HepG2 (cell line): Measurements from ENCODE around the gene CYP26B1. TPM values are rescaled to one million over a fixed set of nuclear protein-coding genes. Genes with fewer than 3 reads are reported as not detected.

Experiments used
- ATAC-seq: fragments of 200-7000 bp; cut with Tn5 transposase; 3 replicates; pipeline ENCODE4 v1.9.1; 2020; ENCODE audit warnings: mild to moderate bottlenecking, moderate library complexity
- BruUV-seq: library from RNA; stranded (reverse); fragments of 400-500 nt; replicated peaks from 2 replicates; lab custom pipeline; 2021; lab: Mats Ljungman, UMichigan
- CTCF ChIA-PET: fragments of 300-600 bp; formaldehyde crosslinking; extraction: SDS; loops from one replicate; lab custom pipeline; 2021; ENCODE audit warnings: low total read pairs, inconsistent platforms, low intra/inter-chr PET ratio; lab: Yijun Ruan, JAX
- POLR2A ChIA-PET: fragments of 350-600 bp; sonication (Branson Sonifier 250); formaldehyde crosslinking; loops from one replicate; lab custom pipeline; 2020; ENCODE audit warnings: antibody characterized with exemption, inconsistent platforms; lab: Yijun Ruan, JAX
- DNase-seq: peaks from one replicate; pipeline ENCODE4 v3.0.0-alpha.2; 2015; ENCODE audit warnings: low spot score
- FAIRE-seq: peaks from 3 replicates; lab custom pipeline; 2011; peaks lifted over from hg19 to GRCh38; lab: Jason Lieb, UNC
- H2AFZ ChIP-seq: one replicate; pipeline ENCODE4 v1.6.1; 2011; ENCODE audit warnings: low read length, inconsistent platforms
- H3K27ac ChIP-seq: fragments of 300-600 bp; 3 replicates; pipeline ENCODE4 v1.8.0; 2011; ENCODE audit warnings: mixed run types, mild to moderate bottlenecking, mixed read lengths, low read length, inconsistent platforms; ENCODE audit not compliant: insufficient read depth; ENCODE audit errors: extremely low read length
- H3K27me3 ChIP-seq, 2 experiments: fragments of 200-600 bp in 1 of 2; 2 replicates in 1 of 2; 3 replicates in 1 of 2; pipeline versions ENCODE4 v1.6.0 to v1.8.0; 2011; ENCODE audit warnings: low read length in 2 of 2, mild to moderate bottlenecking in 2 of 2, moderate library complexity in 2 of 2, inconsistent platforms in 1 of 2; ENCODE audit not compliant: insufficient read depth in 2 of 2, control insufficient read depth in 1 of 2
- H3K36me3 ChIP-seq, 2 experiments: fragments of 200-600 bp in 1 of 2; replicated peaks in 1 of 2; 2 replicates in 1 of 2; 3 replicates in 1 of 2; pipeline versions ENCODE4 v1.5.1 to v1.8.0; 2011; ENCODE audit warnings: low read length in 2 of 2, inconsistent platforms in 1 of 2; ENCODE audit not compliant: insufficient read depth in 2 of 2, control insufficient read depth in 1 of 2
- H3K4me1 ChIP-seq: 2 replicates; pipeline ENCODE4 v1.5.1; 2012; ENCODE audit warnings: low read length, inconsistent platforms; ENCODE audit not compliant: insufficient read depth
- H3K4me2 ChIP-seq: 2 replicates; pipeline ENCODE4 v1.6.0; 2011; ENCODE audit warnings: low read depth, low read length, inconsistent platforms
- H3K4me3 ChIP-seq, 3 experiments: fragments of 200-600 bp in 1 of 3; sonication (generic), shearing (Covaris generic) in 1 of 3; replicated peaks in 1 of 3; 2 replicates each; pipeline ENCODE4 v1.5.1; 2011 to 2016; ENCODE audit warnings: low read length in 3 of 3, inconsistent platforms in 2 of 3, low read depth in 2 of 3, mild to moderate bottlenecking in 2 of 3, control low read depth in 1 of 3, mixed read lengths in 1 of 3; ENCODE audit not compliant: insufficient read depth in 1 of 3
- H3K79me2 ChIP-seq: one replicate; pipeline ENCODE4 v1.6.1; 2011; ENCODE audit warnings: low read length, inconsistent platforms; ENCODE audit not compliant: insufficient read depth
- H3K9ac ChIP-seq: 2 replicates; pipeline ENCODE4 v1.6.0; 2011; ENCODE audit warnings: mild to moderate bottlenecking, low read depth, low read length, inconsistent platforms; ENCODE audit not compliant: insufficient read depth
- H3K9me3 ChIP-seq: 2 replicates; pipeline ENCODE4 v1.5.1; 2012; ENCODE audit warnings: mild to moderate bottlenecking, low read length
- H4K20me1 ChIP-seq: 2 replicates; pipeline ENCODE4 v1.6.0; 2011; ENCODE audit warnings: inconsistent platforms, mild to moderate bottlenecking, low read length, moderate library complexity; ENCODE audit not compliant: insufficient read depth
- EZH2 ChIP-seq: conservative IDR thresholded peaks from 2 replicates; pipeline ENCODE4 v1.6.1; 2012; ENCODE audit warnings: mild to moderate bottlenecking, low read depth, low read length, moderate library complexity
- FUBP1 ChIP-seq: sonication (generic); formaldehyde crosslinking; IDR thresholded peaks from 2 replicates; pipeline ENCODE4 v1.5.1; 2020; ENCODE audit warnings: missing genetic modification reagents, mild to moderate bottlenecking, borderline replicate concordance
- GPBP1L1 ChIP-seq: sonication (generic); formaldehyde crosslinking; IDR thresholded peaks from 2 replicates; pipeline ENCODE4 v1.5.0; 2020; ENCODE audit warnings: mild to moderate bottlenecking, missing genetic modification reagents
- GTF3A ChIP-seq: sonication (generic); formaldehyde crosslinking; conservative IDR thresholded peaks from 2 replicates; pipeline ENCODE4 v1.4.0; 2020; ENCODE audit warnings: mild to moderate bottlenecking, missing genetic modification reagents
- HOMEZ ChIP-seq: IDR thresholded peaks from 2 replicates; pipeline ENCODE4 v1.6.1; 2016; ENCODE audit warnings: low read depth
- MZF1 ChIP-seq: sonication (generic); formaldehyde crosslinking; IDR thresholded peaks from 2 replicates; pipeline ENCODE4 v1.8.1; 2023; ENCODE audit warnings: mild to moderate bottlenecking, missing genetic modification reagents, borderline replicate concordance
- POGZ ChIP-seq: sonication (generic); formaldehyde crosslinking; IDR thresholded peaks from 2 replicates; pipeline ENCODE4 v1.4.0; 2020; ENCODE audit warnings: mild to moderate bottlenecking, missing genetic modification reagents
- SNAPC2 ChIP-seq: sonication (generic); formaldehyde crosslinking; IDR thresholded peaks from 2 replicates; pipeline ENCODE4 v1.8.1; 2022; ENCODE audit warnings: mild to moderate bottlenecking, missing genetic modification reagents
- TOE1 ChIP-seq: sonication (generic); formaldehyde crosslinking; IDR thresholded peaks from 2 replicates; pipeline ENCODE4 v1.4.0; 2020; ENCODE audit warnings: mild to moderate bottlenecking, missing genetic modification reagents
- WIZ ChIP-seq: sonication (generic); formaldehyde crosslinking; IDR thresholded peaks from 2 replicates; pipeline ENCODE4 v1.5.1; 2020; ENCODE audit warnings: mild to moderate bottlenecking, missing genetic modification reagents
- ZFP41 ChIP-seq: sonication (generic); formaldehyde crosslinking; IDR thresholded peaks from 2 replicates; pipeline ENCODE4 v1.4.0; 2020; ENCODE audit warnings: mild to moderate bottlenecking, missing genetic modification reagents, borderline replicate concordance
- ZNF549 ChIP-seq: sonication (generic); formaldehyde crosslinking; IDR thresholded peaks from 2 replicates; pipeline ENCODE4 v1.5.0; 2020; ENCODE audit warnings: missing genetic modification reagents
- ZNF879 ChIP-seq: sonication (generic); formaldehyde crosslinking; IDR thresholded peaks from 2 replicates; pipeline ENCODE4 v1.8.1; 2023; ENCODE audit warnings: missing genetic modification reagents
- whole genome bisulfite sequencing: methylation state at CpG from one replicate; pipeline ENCODE4 v1.1.6; 2017; ENCODE audit warnings: low lambda C conversion rate; 5-methylcytosine and 5-hydroxymethylcytosine counted together
- in situ Hi-C: cut with HindIII; loops from 2 replicates; pipeline ENCODE4 v1.10.0; 2017; ENCODE audit warnings: low pct_unique_long_range_greater_than_20kb; ENCODE audit not compliant: extremely low pct_ligation_motif_present
- intact Hi-C: fragments of 100-400 bp; cut with micrococcal nuclease; formaldehyde crosslinking; loops from one replicate; pipeline ENCODE4 v1.10.0; 2022; ENCODE audit not compliant: unreplicated experiment
- polyA plus RNA-seq, 8 experiments: library from polyadenylated mRNA; depleted of rRNA in 3 of 8; stranded (reverse) in 7 of 8; unstranded in 1 of 8; fragments of >200 nt; fragmentation: Illumina TruSeq in 4 of 8; extraction: Trizol in 4 of 8; gene quantifications; 2 replicates each; pipeline versions ENCODE4 v1.2.1 to v1.2.3, GENCODE V29; 2011 to 2016; ENCODE audit warnings: low read depth in 4 of 8, missing spikeins in 1 of 8, mixed read lengths in 1 of 8; ENCODE audit not compliant: insufficient read depth in 1 of 8
- total RNA-seq, 5 experiments: library from RNA; depleted of rRNA; stranded (reverse); fragments of >200 nt; fragmentation: Illumina TruSeq; extraction: Trizol; gene quantifications; 2 replicates each; pipeline ENCODE4 v1.2.3, GENCODE V29; 2016; ENCODE audit warnings: low read depth in 1 of 5

The CYP26B1 gene
- total and polyA plus RNA-seq, 2 of the 13 experiments (the other 11 are each of a cell fraction or from before 2014, with no cell fraction given): 0.05 to 0.07 TPM

- TF ChIP-seq HOMEZ: no peak
- TF ChIP-seq EZH2: no peak
- no peak for TF ChIP-seq WIZ (CRISPR knock-in tag)
- TF ChIP-seq SNAPC2 (CRISPR knock-in tag): no peak
- TF ChIP-seq FUBP1 (CRISPR knock-in tag): no peak
- TF ChIP-seq POGZ (CRISPR knock-in tag): no peak
- TF ChIP-seq, all 625 proteins: peak for 0
Measured at GRCh38 chr2:72085036-72085435, 62.6 kb downstream of the CYP26B1 start (continued).

GRCh38 chr2:72084584-72084976 lies 63.1 kb downstream of the CYP26B1 start:
- 61% methylated on average over 6 of the region's 6 CpGs for WGBS
- TF ChIP-seq GPBP1L1: no peak
- TF ChIP-seq GTF3A (CRISPR knock-in tag): no peak
- TF ChIP-seq TOE1: no peak
- TF ChIP-seq ZNF879: no peak
- TF ChIP-seq MZF1 (CRISPR knock-in tag): no peak
- no peak for TF ChIP-seq ZNF549
- no peak for TF ChIP-seq ZFP41
- DNase-seq (no peak), ATAC-seq (no peak), FAIRE-seq (no peak)
- CTCF ChIA-PET: no interaction called here
- no peaks in the 10 kb centered on the region for H3K4me1 ChIP-seq
- POLR2A ChIA-PET: no interaction called here
- intact Hi-C loops: no loop called here
- no peak overlapping the region for H3K4me3 ChIP-seq
- H3K9ac ChIP-seq: no peak overlapping the region
- peaks cover 8% of the 10 kb centered on the region; the same call in 1 of the 2 replicates for H4K20me1 ChIP-seq
- no peaks in the 10 kb centered on the region for H3K36me3 ChIP-seq
- no peak overlapping the region for H3K27ac ChIP-seq
- H3K27me3 ChIP-seq: peaks cover 27 to 90% of the 10 kb centered on the region in 2 experiments
- H3K4me2 ChIP-seq: no peak overlapping the region
- H3K79me2 ChIP-seq: no peaks in the 10 kb centered on the region
- H3K9me3 ChIP-seq: no peaks in the 10 kb centered on the region; the same call in 1 of the 2 replicates
- H2AFZ ChIP-seq: no peak overlapping the region
- no TSS peak for BruUV-seq
- in situ Hi-C loops: no loop called here
